GM13976 (cell line): ENCODE data around the gene SETX.

ENCODE experiments used
- DNase-seq: peaks from one replicate; pipeline ENCODE4 v3.0.0; 2012; ENCODE audit warnings: low spot score
- CTCF ChIP-seq: IDR thresholded peaks from 2 replicates; pipeline ENCODE4 v1.5.1; 2012; ENCODE audit warnings: borderline replicate concordance, mild to moderate bottlenecking; ENCODE audit not compliant: insufficient read depth; ENCODE audit errors: extremely low read depth, missing control alignments, control extremely low read depth
- in situ Hi-C: fragments of 300-500 bp; cut with MboI; formaldehyde crosslinking; loops from one replicate; pipeline ENCODE4 v1.12.0; 2022; ENCODE audit warnings: low sequenced_read_pairs, mixed read lengths, inconsistent platforms; ENCODE audit not compliant: unreplicated experiment

Gene SETX

DNA sequence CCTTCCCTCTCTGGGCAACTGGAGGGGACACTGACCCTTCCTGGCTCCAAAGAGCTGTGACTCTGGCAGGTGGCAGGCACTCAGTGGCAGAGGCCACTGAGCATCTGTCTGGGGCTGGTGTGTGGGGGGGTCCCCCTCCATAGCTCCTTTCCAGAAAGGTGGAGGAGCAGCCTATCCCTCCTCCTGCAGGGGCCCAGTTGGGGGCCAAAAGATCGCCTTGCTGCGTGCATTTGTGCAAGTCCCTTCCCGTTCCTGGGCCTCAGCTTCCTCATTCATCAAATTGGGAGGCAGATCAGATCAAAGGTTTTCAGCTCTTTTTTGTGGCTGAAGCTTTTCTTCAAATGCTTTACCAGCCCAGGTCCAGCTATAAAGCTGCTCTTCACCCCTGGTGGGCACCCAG lies 115.3 kb downstream of the SETX start:
- no peak for TF ChIP-seq CTCF
- DNase-seq: no peak
- in situ Hi-C loops: no loop called here

DNA sequence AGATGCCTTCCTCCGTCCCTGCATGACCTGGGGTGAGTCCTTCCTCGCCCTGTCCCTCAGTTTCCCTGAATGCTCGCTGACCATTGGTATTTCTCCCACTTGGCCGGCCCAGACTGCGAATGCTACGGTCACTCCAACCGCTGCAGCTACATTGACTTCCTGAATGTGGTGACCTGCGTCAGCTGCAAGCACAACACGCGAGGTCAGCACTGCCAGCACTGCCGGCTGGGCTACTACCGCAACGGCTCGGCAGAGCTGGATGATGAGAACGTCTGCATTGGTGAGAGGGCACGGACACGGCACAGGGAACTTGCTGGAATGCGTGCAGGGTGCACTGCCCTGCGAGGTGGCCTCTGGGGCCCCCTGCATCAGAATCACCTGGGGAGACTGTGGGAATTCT lies 115.8 kb downstream of the SETX start:
- in situ Hi-C loops: no loop called here
- DNase-seq: no peak
- no peak for TF ChIP-seq CTCF

DNA sequence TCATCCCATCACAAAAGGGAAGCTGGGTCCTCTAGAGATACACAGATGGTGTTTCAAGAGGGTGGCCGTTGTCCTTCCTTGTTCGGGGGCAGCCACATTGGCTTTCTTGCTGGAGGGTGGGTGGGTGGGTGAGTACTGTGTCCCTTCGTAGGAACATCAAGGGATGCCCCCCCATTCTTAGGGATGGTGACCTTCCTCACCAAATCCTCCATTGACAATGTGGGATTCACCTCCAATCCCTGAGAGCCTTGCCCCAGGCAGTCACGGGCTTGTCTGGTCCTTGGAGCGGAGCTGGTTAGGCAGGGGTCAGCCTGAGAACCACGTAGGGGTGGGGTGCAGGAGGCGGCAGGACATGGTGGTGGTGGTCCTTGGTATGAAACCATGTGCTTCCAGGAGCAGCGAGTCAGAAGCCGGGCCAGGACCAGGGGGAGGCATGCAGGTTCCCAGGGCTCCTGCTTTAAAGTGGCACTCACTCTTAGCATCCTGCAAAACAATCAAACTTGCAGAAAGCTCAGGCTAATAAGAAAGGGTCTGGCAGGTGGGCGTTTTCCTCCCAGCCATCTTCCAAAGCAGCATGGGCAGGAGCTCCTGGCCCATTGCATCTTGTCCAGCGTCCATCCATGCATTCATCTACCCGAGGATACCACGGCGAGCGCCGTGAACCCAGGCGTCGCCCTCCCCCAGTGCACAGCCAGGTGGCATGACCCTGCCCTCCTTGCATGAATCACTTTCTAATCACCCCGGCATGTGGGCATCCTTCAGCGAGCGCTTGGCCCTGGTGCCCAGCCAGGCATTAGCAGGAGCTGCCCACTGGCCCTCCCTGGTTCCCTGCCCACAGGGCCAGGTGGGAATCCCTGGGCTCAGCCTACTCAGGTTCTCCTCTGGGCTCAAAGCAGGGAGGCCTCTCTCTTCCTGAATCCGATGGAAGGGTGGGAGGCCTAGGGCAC lies 116.5 kb downstream of the SETX start:
- no peak for DNase-seq
- in situ Hi-C loops: no loop called here
- TF ChIP-seq CTCF: no peak

DNA sequence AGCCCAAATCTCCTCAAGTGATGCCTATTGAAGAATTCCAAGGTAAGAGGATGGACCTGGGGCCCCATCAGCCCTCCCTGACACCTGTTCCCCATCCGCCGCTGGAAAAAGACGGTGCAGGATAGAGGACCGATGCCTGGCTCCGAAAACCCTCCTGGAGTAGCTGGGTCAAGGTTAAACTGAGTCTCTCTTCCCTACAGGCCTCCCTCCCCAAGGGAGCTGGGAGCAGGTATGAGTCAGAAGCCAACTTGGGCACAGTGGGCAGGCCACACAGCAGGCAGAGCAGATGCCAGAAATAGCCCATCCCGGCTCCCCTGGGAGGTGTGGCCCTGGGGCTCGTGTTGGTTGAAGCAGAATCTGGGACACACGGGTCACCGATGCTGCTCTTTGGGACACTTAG lies 117.3 kb downstream of the SETX start:
- no peak for TF ChIP-seq CTCF
- in situ Hi-C loops: no loop called here
- DNase-seq: no peak

DNA sequence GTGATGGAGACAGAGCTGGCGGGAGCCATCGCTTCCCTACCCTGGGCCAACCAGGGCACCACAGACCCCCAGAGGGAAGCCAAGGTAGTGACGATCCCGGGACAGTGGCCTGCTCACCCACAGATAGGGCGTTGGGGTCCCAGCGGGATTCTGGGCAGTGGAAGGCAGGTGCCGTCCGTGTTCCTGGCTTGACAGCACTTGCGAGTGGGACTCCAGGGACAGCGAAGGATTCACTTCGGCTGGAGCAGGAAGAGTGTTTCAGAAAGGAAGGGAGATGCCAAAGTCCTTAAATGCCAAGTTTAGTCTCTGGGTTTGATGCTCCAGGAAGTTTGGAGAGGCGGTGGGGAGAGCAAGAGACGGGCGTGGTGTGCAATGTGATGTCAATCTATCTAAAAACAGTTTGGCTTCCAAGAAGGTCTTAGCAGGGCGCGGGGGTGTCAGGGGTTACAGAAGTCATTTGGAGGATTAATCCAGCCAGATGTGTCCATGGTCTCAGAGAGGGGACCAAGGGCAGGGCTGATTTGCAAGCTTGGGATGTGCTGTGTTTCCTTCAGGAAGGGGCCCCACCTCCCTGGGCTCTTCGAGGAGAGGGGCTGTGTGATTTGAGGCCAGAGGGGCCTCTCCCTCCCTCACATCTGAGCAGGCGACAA lies 118.0 kb downstream of the SETX start:
- in situ Hi-C loops: no loop called here
- no peak for DNase-seq
- TF ChIP-seq CTCF: no peak

DNA sequence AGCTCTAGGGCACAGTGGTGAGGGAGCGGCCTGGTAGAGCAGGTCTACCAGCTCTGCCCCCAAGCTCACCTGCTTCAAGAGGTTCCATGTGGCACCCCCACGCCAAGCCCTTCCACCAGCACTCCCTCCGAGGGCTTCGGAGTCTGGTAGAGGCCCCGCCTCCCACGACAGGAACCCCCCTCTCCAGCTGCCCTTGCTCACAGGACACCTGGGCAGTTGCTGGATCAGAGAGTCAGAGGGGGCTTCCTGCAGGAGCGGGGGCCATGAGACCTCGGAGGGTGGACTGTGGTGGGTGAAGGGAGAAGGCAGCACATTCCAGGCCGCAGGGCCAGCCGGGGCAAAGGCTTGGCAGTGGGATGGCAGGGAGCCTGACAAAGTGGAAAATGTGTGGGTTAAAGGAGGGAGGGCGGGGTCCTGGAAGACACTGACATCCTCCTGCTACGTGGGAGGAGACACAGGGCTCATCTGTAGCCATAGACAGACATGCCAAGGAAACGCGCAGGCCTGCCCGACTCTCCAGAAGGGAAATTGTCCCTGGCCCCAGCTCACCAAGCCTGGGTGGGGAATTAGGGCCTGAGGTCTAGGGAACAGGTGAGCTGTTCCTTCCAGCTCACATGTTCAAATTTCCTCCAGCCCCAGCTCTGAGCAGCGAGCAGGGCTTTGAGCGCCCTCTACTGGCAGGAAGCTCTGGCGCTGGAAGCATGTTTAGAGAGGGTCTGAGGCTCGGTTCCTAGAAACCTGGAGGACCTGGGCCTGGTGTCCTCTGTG lies 118.7 kb downstream of the SETX start:
- peak; percentile 90 for DNase-seq
- TF ChIP-seq CTCF: peak; percentile 94
- in situ Hi-C loops: no loop called here
